GM12878 (cell line): ENCODE results near the gene RAB36. TPM values are rescaled to one million over a fixed set of nuclear protein-coding genes. Genes with fewer than 3 reads are reported as not detected.

Source experiments
- ATAC-seq: fragments of 200-7000 bp; cut with Tn5 transposase; 3 replicates; pipeline ENCODE4 v1.9.1; 2020; ENCODE audit warnings: mild to moderate bottlenecking, moderate library complexity
- BruUV-seq: library from RNA; stranded (reverse); fragments of 400-500 nt; replicated peaks from 2 replicates; lab custom pipeline; 2021; lab: Mats Ljungman, UMichigan
- CTCF ChIA-PET: fragments of 300-600 bp; sonication (Branson Sonifier 250); formaldehyde crosslinking; extraction: SDS; loops from one replicate; lab custom pipeline; 2021; ENCODE audit warnings: inconsistent platforms; lab: Yijun Ruan, JAX
- POLR2A ChIA-PET: fragments of 350-600 bp; formaldehyde crosslinking; extraction: SDS; loops from one replicate; lab custom pipeline; 2021; ENCODE audit warnings: inconsistent platforms; lab: Charles Lee
- RAD21 ChIA-PET: fragments of 300-600 bp; sonication (Branson Sonifier 250); formaldehyde crosslinking; loops from one replicate; lab custom pipeline; 2023; ENCODE audit warnings: antibody characterized with exemption; ENCODE audit not compliant: unreplicated experiment; lab: Charles Lee
- SMC1A ChIA-PET: fragments of 300-600 bp; sonication (Branson Sonifier 250); formaldehyde crosslinking; loops from one replicate; lab custom pipeline; 2023; ENCODE audit not compliant: unreplicated experiment, uncharacterized antibody; lab: Charles Lee
- DNase-seq: peaks from one replicate; pipeline ENCODE4 v3.0.0-alpha.2; 2011; ENCODE audit warnings: low read depth, low spot score
- FAIRE-seq: peaks from 3 replicates; lab custom pipeline; 2011; peaks lifted over from hg19 to GRCh38; lab: Jason Lieb, UNC
- H2AFZ ChIP-seq: 2 replicates; pipeline ENCODE4 v1.6.0; 2011; ENCODE audit warnings: low read depth, low read length, control low read depth; ENCODE audit not compliant: control insufficient read depth
- H3K27ac ChIP-seq: 2 replicates; pipeline ENCODE4 v1.5.1; 2011; ENCODE audit warnings: control low read depth; ENCODE audit not compliant: control insufficient read depth, insufficient read depth
- H3K27me3 ChIP-seq, 2 experiments: replicated peaks in 1 of 2; 2 replicates each; pipeline versions ENCODE4 v1.6.0 to v1.6.1; 2011; ENCODE audit warnings: low read length in 1 of 2; ENCODE audit not compliant: control insufficient read depth in 2 of 2, insufficient read depth in 2 of 2
- H3K36me3 ChIP-seq, 2 experiments: 2 replicates each; pipeline ENCODE4 v1.5.1; 2011; ENCODE audit warnings: low read length in 1 of 2; ENCODE audit not compliant: control insufficient read depth in 2 of 2, insufficient read depth in 2 of 2
- H3K4me1 ChIP-seq: 2 replicates; pipeline ENCODE4 v1.6.1; 2011; ENCODE audit warnings: mild to moderate bottlenecking, low read length, moderate library complexity, mixed read lengths; ENCODE audit not compliant: control insufficient read depth, insufficient read depth
- H3K4me2 ChIP-seq: 2 replicates; pipeline ENCODE4 v1.6.0; 2011; ENCODE audit warnings: control low read depth; ENCODE audit not compliant: control insufficient read depth, insufficient read depth
- H3K4me3 ChIP-seq: fragments of 200-600 bp; sonication (generic); 2 replicates; pipeline ENCODE4 v1.5.1; 2016
- H3K79me2 ChIP-seq: 2 replicates; pipeline ENCODE4 v1.6.0; 2011; ENCODE audit warnings: low read length; ENCODE audit not compliant: control insufficient read depth, insufficient read depth
- H3K9ac ChIP-seq: 2 replicates; pipeline ENCODE4 v1.8.0; 2011; ENCODE audit warnings: low read length, control low read depth, mixed read lengths; ENCODE audit not compliant: control insufficient read depth, insufficient read depth
- H3K9me3 ChIP-seq: replicated peaks from 3 replicates; pipeline ENCODE4 v1.5.1; 2011; ENCODE audit warnings: mild to moderate bottlenecking, low read length; ENCODE audit not compliant: control insufficient read depth, insufficient read depth
- H4K20me1 ChIP-seq: 2 replicates; pipeline ENCODE4 v1.6.0; 2011; ENCODE audit not compliant: control insufficient read depth, insufficient read depth
- CHD1 ChIP-seq: IDR thresholded peaks from 2 replicates; pipeline ENCODE4 v1.6.1; 2012; ENCODE audit warnings: low read depth, low read length, improper control_type of control experiment
- E2F4 ChIP-seq: IDR thresholded peaks from 2 replicates; pipeline ENCODE4 v1.6.1; 2012; ENCODE audit warnings: low read depth, low read length, improper control_type of control experiment
- FOXK2 ChIP-seq: fragments of 450-650 bp; IDR thresholded peaks from 2 replicates; pipeline ENCODE4 v1.6.1; 2017; ENCODE audit warnings: mild to moderate bottlenecking, moderate library complexity
- GABPA ChIP-seq: IDR thresholded peaks from 2 replicates; pipeline ENCODE4 v1.6.1; 2014; ENCODE audit warnings: antibody characterized with exemption, low read depth, mild to moderate bottlenecking, inconsistent platforms
- HDGF ChIP-seq: fragments of 450-650 bp; IDR thresholded peaks from 2 replicates; pipeline ENCODE4 v1.6.1; 2016; ENCODE audit warnings: antibody characterized with exemption
- IRF3 ChIP-seq: fragments of 450-650 bp; IDR thresholded peaks from 2 replicates; pipeline ENCODE4 v1.6.1; 2014; ENCODE audit warnings: mild to moderate bottlenecking
- JUNB ChIP-seq: IDR thresholded peaks from 2 replicates; pipeline ENCODE4 v1.6.1; 2016; ENCODE audit warnings: antibody characterized with exemption, mild to moderate bottlenecking
- KLF5 ChIP-seq: fragments of 450-650 bp; IDR thresholded peaks from 2 replicates; pipeline ENCODE4 v1.6.1; 2014; ENCODE audit warnings: mild to moderate bottlenecking; ENCODE audit not compliant: partially characterized antibody
- MYB ChIP-seq: fragments of 150-350 bp; IDR thresholded peaks from 2 replicates; pipeline ENCODE4 v1.6.1; 2014; ENCODE audit warnings: mild to moderate bottlenecking, low read depth, low read length, borderline replicate concordance
- NR2F1 ChIP-seq: fragments of 450-650 bp; conservative IDR thresholded peaks from 2 replicates; pipeline ENCODE4 v1.6.1; 2017; ENCODE audit warnings: mild to moderate bottlenecking
- PAX8 ChIP-seq: fragments of 450-650 bp; IDR thresholded peaks from 2 replicates; pipeline ENCODE4 v1.6.1; 2017; ENCODE audit warnings: mild to moderate bottlenecking, moderate library complexity
- RAD51 ChIP-seq: fragments of 450-650 bp; IDR thresholded peaks from 2 replicates; pipeline ENCODE4 v1.6.1; 2016; ENCODE audit warnings: moderate library complexity, mild to moderate bottlenecking, inconsistent platforms
- STAT1 ChIP-seq: fragments of 450-650 bp; conservative IDR thresholded peaks from 2 replicates; pipeline ENCODE4 v1.6.1; 2014; ENCODE audit warnings: antibody characterized with exemption, mild to moderate bottlenecking
- SUZ12 ChIP-seq: fragments of 200-600 bp; sonication (generic); IDR thresholded peaks from one replicate; pipeline ENCODE4 v1.6.1; 2018; ENCODE audit warnings: antibody characterized with exemption, mild to moderate bottlenecking; ENCODE audit not compliant: unreplicated experiment
- TARDBP ChIP-seq: IDR thresholded peaks from 2 replicates; pipeline ENCODE4 v1.6.1; 2016; ENCODE audit warnings: borderline replicate concordance
- TCF3 ChIP-seq: IDR thresholded peaks from 2 replicates; pipeline ENCODE4 v1.6.1; 2012; ENCODE audit warnings: low read depth, mild to moderate bottlenecking, low read length, borderline replicate concordance; ENCODE audit not compliant: insufficient read depth
- ZNF217 ChIP-seq: fragments of 450-650 bp; IDR thresholded peaks from 2 replicates; pipeline ENCODE4 v1.6.1; 2017; ENCODE audit warnings: antibody characterized with exemption, mild to moderate bottlenecking
- WGBS: methylation state at CpG from one replicate; pipeline ENCODE4 v1.1.6; 2016; ENCODE audit warnings: low lambda C conversion rate; ENCODE audit not compliant: insufficient replicate concordance, insufficient coverage; ENCODE audit errors: missing lambda C conversion rate; 5-methylcytosine and 5-hydroxymethylcytosine counted together
- in situ Hi-C: fragments of 300-500 bp; cut with MboI; formaldehyde crosslinking; loops from 9 replicates; pipeline ENCODE4 v1.14.3; 2018; ENCODE audit warnings: mixed read lengths
- intact Hi-C: fragments of 100-400 bp; cut with micrococcal nuclease; formaldehyde crosslinking; loops from one replicate; pipeline ENCODE4 v1.14.2; 2022; ENCODE audit not compliant: unreplicated experiment
- polyA plus RNA-seq, 11 experiments: library from polyadenylated mRNA; depleted of rRNA in 4 of 11; unstranded in 6 of 11; stranded (reverse) in 5 of 11; fragments of >200 nt; fragmentation: Nextera tagmentation in 4 of 11; fragmentation: Illumina TruSeq in 1 of 11; extraction: Ambion mirVana in 4 of 11; extraction: Trizol in 1 of 11; gene quantifications; 1 replicate in 1 of 11; 2 replicates in 10 of 11; pipeline versions ENCODE4 v1.2.1 to v1.2.3, GENCODE V29; 2011 to 2016; ENCODE audit warnings: inconsistent platforms in 2 of 11, missing spikeins in 2 of 11, low read depth in 1 of 11
- total RNA-seq, 4 experiments: library from RNA; depleted of rRNA in 3 of 4; stranded (reverse); fragments of >200 nt in 3 of 4; fragmentation: Illumina TruSeq in 1 of 4; extraction: Trizol in 1 of 4; gene quantifications; 2 replicates each; pipeline versions ENCODE4 v1.2.1 to v1.2.3, GENCODE V29; 2013 to 2021

Gene RAB36
- total and polyA plus RNA-seq, 10 of the 15 experiments (the other 5 are each of a cell fraction or from before 2014, with no cell fraction given), result 0.31 to 2.7 (median 1.1) TPM

- TF ChIP-seq RAD51 (no peak), JUNB (no peak), TCF3 (no peak)
Observed at GRCh38 chr22:23097412-23098229, 47.7 kb upstream of the RAB36 start (continued).

GRCh38 chr22:23098230-23098705 lies 47.0 kb upstream of the RAB36 start:
- Histone ChIP-seq H4K20me1 (no peaks in the 10 kb centered on the region), H2AFZ (no peak overlapping the region), H3K27me3 (no peaks in the 10 kb centered on the region), H3K36me3 (no peaks in the 10 kb centered on the region), H3K9me3 (no peaks in the 10 kb centered on the region), H3K4me1 (no peaks in the 10 kb centered on the region), H3K27ac (no peak overlapping the region), H3K4me3 (no peak overlapping the region), H3K9ac (no peak overlapping the region)
- ChIA-PET SMC1A (no interaction called here), CTCF (interaction anchor here (1.3 kb wide), 1 partner anchor 138 kb away, joined by 5 read pairs; no protein-coding TSS in a partner anchor), POLR2A (no interaction called here), RAD21 (no interaction called here)
- DNase-seq (no peak), FAIRE-seq (no peak)
- WGBS, result 16% methylated on average over 5 of the region's 5 CpGs
- no TSS peak for BruUV-seq
- in situ Hi-C loops, result no loop called here
- no peak for TF ChIP-seq E2F4
- no peak for TF ChIP-seq KLF5
- no peak for TF ChIP-seq TCF3
- TF ChIP-seq ZNF217, result no peak
- no peak for TF ChIP-seq RAD51
- no peak for TF ChIP-seq TARDBP
- no peak for TF ChIP-seq SUZ12
- TF ChIP-seq NR2F1, result no peak
- no peak for TF ChIP-seq MYB
- TF ChIP-seq PAX8, result no peak
- no peak for TF ChIP-seq STAT1
- TF ChIP-seq GABPA, result no peak
- TF ChIP-seq IRF3, result no peak
- no peak for TF ChIP-seq CHD1
- no peak for TF ChIP-seq HDGF
- no peak for TF ChIP-seq FOXK2
- TF ChIP-seq, all 136 proteins: peak for 0
- no peaks in the 10 kb centered on the region for H3K79me2 ChIP-seq
- intact Hi-C loops, result no loop called here
- ATAC-seq, result no peak
- no peak overlapping the region for H3K4me2 ChIP-seq
